ENCODE measurements around the gene CCDC149.

The CCDC149 gene

GRCh38 chr4:24809815-24810405 is 102.9 kb downstream of the CCDC149 start:
- no peak for DNase-seq (ENCODE audit: low read depth)
- no peak overlapping the region for H3K4me3 ChIP-seq (ENCODE audit: low read depth, low read length)
- no peak for TF ChIP-seq CTCF (IDR thresholded peaks at IDR 0.05; ENCODE audit: control insufficient read depth, extremely low read depth, insufficient read depth)

- no peak for DNase-seq (ENCODE audit: low read depth)
- 0 out of 2 replicates have a peak, but pooled peaks have one; percentile 2 for TF ChIP-seq CTCF (IDR thresholded peaks at IDR 0.05; ENCODE audit: control insufficient read depth, extremely low read depth, insufficient read depth)
- no peak overlapping the region for H3K4me3 ChIP-seq (ENCODE audit: low read depth, low read length)
Measured at GRCh38 chr4:24809376-24809775, 103.5 kb downstream of the CCDC149 start.

GRCh38 chr4:24808955-24809354 is 103.9 kb downstream of the CCDC149 start:
- no peak for TF ChIP-seq CTCF (IDR thresholded peaks at IDR 0.05; ENCODE audit: control insufficient read depth, extremely low read depth, insufficient read depth)
- H3K4me3 ChIP-seq (ENCODE audit: low read depth, low read length) = no peak overlapping the region
- DNase-seq (ENCODE audit: low read depth) = no peak

- no peak for TF ChIP-seq CTCF (IDR thresholded peaks at IDR 0.05; ENCODE audit: control insufficient read depth, extremely low read depth, insufficient read depth)
- no peak for DNase-seq (ENCODE audit: low read depth)
- H3K4me3 ChIP-seq (ENCODE audit: low read depth, low read length) = no peak overlapping the region
Measured at GRCh38 chr4:24808261-24808660, 104.6 kb downstream of the CCDC149 start.

GRCh38 chr4:24807611-24808010 is 105.2 kb downstream of the CCDC149 start:
- DNase-seq (ENCODE audit: low read depth) = no peak
- TF ChIP-seq CTCF (IDR thresholded peaks at IDR 0.05; ENCODE audit: control insufficient read depth, extremely low read depth, insufficient read depth) = no peak
- H3K4me3 ChIP-seq (ENCODE audit: low read depth, low read length) = no peak overlapping the region

GRCh38 chr4:24806206-24806990 is 106.4 kb downstream of the CCDC149 start:
- TF ChIP-seq CTCF (IDR thresholded peaks at IDR 0.05; ENCODE audit: control insufficient read depth, extremely low read depth, insufficient read depth) = no peak
- no peak overlapping the region for H3K4me3 ChIP-seq (ENCODE audit: low read depth, low read length)
- DNase-seq (ENCODE audit: low read depth) = no peak

Data from LNCaP clone FGC (cell line).